SIG-M5 treated with dmso at 0.1 percent for 504 hours (cell line): ENCODE results near the gene PLCD4.
A peak's percentile ranks its signal among the peaks of the same experiment; 100 is the strongest.

Source experiments
- DNase-seq: peaks from one replicate; lab custom pipeline; 2025; ENCODE audit not compliant: unreplicated experiment; lab: John Stamatoyannopoulos, UW

The PLCD4 gene

GRCh38 chr2:218607436-218608115 lies at the start of gene PLCD4:
Gene PLCD4, plus strand, starts transcription at chr2:218607899. Its CDS starts 7,841 bp downstream, at chr2:218615740.
- no peak for DNase-seq

- DNase-seq = peak; percentile 47
Observed at GRCh38 chr2:218557941-218558340, 49.8 kb upstream of the PLCD4 start.

GRCh38 chr2:218558986-218559385 lies 48.7 kb upstream of the PLCD4 start:
- DNase-seq = no peak

GRCh38 chr2:218564056-218564455 lies 43.6 kb upstream of the PLCD4 start:
- no peak for DNase-seq

- peak; percentile 27 for DNase-seq
Observed at GRCh38 chr2:218566296-218566695, 41.4 kb upstream of the PLCD4 start.

GRCh38 chr2:218567797-218568189 lies 39.9 kb upstream of the PLCD4 start:
- no peak for DNase-seq

GRCh38 chr2:218568190-218569037 lies 39.3 kb upstream of the PLCD4 start, which contains the start of the genes CNOT9 and USP37:
Gene CNOT9, plus strand, starts transcription at chr2:218568839. Its CDS starts 116 bp downstream, at chr2:218568955.
Gene USP37, minus strand, starts transcription at chr2:218568351. Its CDS starts 9,698 bp downstream, at chr2:218558653.
- peak; percentile 99 for DNase-seq

- DNase-seq = no peak
Observed at GRCh38 chr2:218569038-218569431, 38.7 kb upstream of the PLCD4 start.

- DNase-seq = peak; percentile 28
Observed at GRCh38 chr2:218569661-218570500, 37.8 kb upstream of the PLCD4 start.

- no peak for DNase-seq
Observed at GRCh38 chr2:218570850-218571249, 36.8 kb upstream of the PLCD4 start.

GRCh38 chr2:218576854-218577253 lies 30.8 kb upstream of the PLCD4 start:
- no peak for DNase-seq

GRCh38 chr2:218577482-218578220 lies 30.0 kb upstream of the PLCD4 start:
- no peak for DNase-seq

- no peak for DNase-seq
Observed at GRCh38 chr2:218578272-218578877, 29.3 kb upstream of the PLCD4 start.

- DNase-seq = no peak
Observed at GRCh38 chr2:218582076-218582475, 25.6 kb upstream of the PLCD4 start.

GRCh38 chr2:218583983-218584850 lies 23.5 kb upstream of the PLCD4 start:
- no peak for DNase-seq

GRCh38 chr2:218585541-218585940 lies 22.2 kb upstream of the PLCD4 start:
- no peak for DNase-seq

GRCh38 chr2:218605432-218605831 lies 2.3 kb upstream of the PLCD4 start:
- DNase-seq = no peak

GRCh38 chr2:218615868-218616315 lies 8.2 kb downstream of the PLCD4 start:
- DNase-seq = no peak
